ENCODE measurements around the gene ETHE1.

ETHE1 gene

DNA sequence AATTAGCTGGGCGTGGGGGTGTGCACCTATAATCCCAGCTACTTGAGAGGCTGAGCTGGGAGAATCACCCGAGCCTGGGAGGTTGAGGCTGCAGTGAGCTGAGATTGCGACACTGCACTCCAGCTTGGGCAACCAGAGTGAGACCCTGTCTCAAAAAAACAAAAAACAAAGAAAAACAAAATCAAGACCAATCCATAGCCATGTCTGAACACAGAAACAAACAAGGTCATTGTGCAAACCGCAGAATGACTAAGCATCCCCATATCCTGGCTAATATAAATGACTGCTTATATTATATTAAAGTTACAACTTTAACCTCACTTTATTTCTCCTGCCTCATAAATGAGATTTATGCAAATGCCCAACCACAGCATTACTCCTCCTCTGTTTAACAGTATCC, 59.3 kb downstream of the ETHE1 start:
- no peak overlapping the region for H3K9ac ChIP-seq (ENCODE audit: low read depth, low read length)
- H3K36me3 ChIP-seq (ENCODE audit: insufficient read depth, low read depth, low read length) = no peaks in the 10 kb centered on the region
- no peaks in the 10 kb centered on the region for H3K9me3 ChIP-seq (ENCODE audit: insufficient read depth, low read depth, low read length)
- no peak overlapping the region for H3K27ac ChIP-seq (ENCODE audit: low read length)
- H3K27me3 ChIP-seq (ENCODE audit: insufficient read depth, low read length) = peaks cover 23% of the 10 kb centered on the region
- H3K4me3 ChIP-seq (ENCODE audit: low read length) = no peak overlapping the region
- H3K4me1 ChIP-seq (ENCODE audit: insufficient read depth, low read length) = no peaks in the 10 kb centered on the region

DNA sequence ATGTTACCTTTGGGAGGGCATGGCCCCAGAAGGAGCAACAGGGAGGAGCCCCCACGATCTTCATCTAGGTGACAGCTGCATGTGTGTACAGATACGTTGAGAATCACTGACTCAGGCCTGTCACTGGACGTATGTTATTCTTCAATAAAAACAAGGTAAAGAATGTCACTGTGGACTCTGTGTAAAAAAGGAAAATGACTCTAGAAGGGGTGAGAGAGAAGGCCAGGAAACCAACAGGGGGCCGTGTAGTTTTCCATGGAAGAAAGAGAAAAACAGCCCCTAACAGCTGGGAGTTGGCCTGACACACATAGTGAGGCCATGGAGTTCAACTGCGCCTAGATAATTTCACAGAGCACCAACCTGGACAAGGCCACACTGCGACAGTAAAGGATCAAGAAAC, 59.7 kb downstream of the ETHE1 start:
- Histone ChIP-seq H3K27ac (ENCODE audit: low read length) (no peak overlapping the region), H3K4me1 (ENCODE audit: insufficient read depth, low read length) (no peaks in the 10 kb centered on the region), H3K9ac (ENCODE audit: low read depth, low read length) (no peak overlapping the region), H3K36me3 (ENCODE audit: insufficient read depth, low read depth, low read length) (no peaks in the 10 kb centered on the region), H3K27me3 (ENCODE audit: insufficient read depth, low read length) (peaks cover 28% of the 10 kb centered on the region), H3K9me3 (ENCODE audit: insufficient read depth, low read depth, low read length) (no peaks in the 10 kb centered on the region), H3K4me3 (ENCODE audit: low read length) (no peak overlapping the region)

DNA sequence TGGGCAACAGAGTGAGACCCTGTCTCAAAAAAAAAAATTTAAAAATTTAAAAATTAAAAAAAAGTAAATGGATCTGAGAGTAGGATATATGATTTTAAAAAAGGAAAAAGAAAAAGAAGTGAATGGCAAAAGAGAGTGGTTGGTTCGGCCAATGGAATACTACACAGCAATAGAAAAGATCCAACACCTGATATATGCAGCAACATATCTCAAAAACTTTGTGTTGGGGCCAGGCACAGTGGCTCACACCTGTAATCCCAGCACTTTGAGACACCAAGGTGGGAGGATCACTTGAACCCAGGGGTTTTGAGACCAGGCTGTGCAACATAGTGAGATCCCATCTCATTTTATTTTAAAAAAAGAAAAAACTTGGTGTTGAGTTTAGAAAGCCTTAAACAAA, 60.2 kb downstream of the ETHE1 start:
- Histone ChIP-seq H3K4me3 (ENCODE audit: low read length) (no peak overlapping the region), H3K9ac (ENCODE audit: low read depth, low read length) (no peak overlapping the region), H3K27ac (ENCODE audit: low read length) (no peak overlapping the region), H3K9me3 (ENCODE audit: insufficient read depth, low read depth, low read length) (no peaks in the 10 kb centered on the region), H3K27me3 (ENCODE audit: insufficient read depth, low read length) (peaks cover 33% of the 10 kb centered on the region), H3K4me1 (ENCODE audit: insufficient read depth, low read length) (no peaks in the 10 kb centered on the region), H3K36me3 (ENCODE audit: insufficient read depth, low read depth, low read length) (no peaks in the 10 kb centered on the region)

DNA sequence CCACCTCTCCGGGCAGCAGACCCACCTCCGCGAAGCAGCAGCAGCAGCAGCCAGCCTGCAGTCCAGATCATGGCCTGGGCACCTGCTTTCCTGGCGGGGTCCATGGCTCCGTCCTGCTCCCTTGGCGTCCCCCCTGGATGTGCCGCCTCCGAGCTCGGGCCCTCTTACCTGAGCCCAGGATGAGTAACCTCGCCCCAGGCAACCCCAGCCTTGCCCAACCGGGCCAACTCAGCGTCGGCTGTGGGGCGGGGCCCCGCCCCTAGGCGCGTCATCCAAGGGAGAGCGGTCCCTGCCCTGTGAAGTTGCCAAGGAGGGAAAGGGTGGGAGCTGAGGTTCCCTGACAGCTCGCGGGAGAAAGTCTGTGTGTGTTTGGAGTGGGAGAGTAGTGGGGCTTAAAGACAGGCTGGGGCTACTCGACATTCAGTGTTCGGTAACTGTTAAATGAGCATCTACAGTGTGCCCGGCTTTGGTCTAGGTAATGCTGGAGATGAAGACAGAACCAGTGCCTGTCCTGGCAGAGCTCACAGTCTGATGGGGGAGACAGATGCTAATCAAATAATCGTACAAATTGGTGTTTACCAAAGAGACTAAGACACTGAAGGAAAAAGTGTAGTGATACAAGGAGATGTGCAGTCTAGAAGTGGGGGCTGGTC, 61.4 kb downstream of the ETHE1 start, which contains the start of gene LYPD3:
LYPD3 (minus strand) TSS at position 141 of the 653 bp plus-strand sequence; CDS start at position 104, 37 bp downstream.
- no peaks in the 10 kb centered on the region for H3K9me3 ChIP-seq (ENCODE audit: insufficient read depth, low read depth, low read length)
- 0 out of 2 replicates have a peak within 1 kb of the TSS, but pooled peaks have one; percentile 34 for H3K9ac ChIP-seq (ENCODE audit: low read depth, low read length)
- no peaks in the 10 kb centered on the region for H3K4me1 ChIP-seq (ENCODE audit: insufficient read depth, low read length)
- peaks cover 39% of the 10 kb centered on the region for H3K27me3 ChIP-seq (ENCODE audit: insufficient read depth, low read length)
- H3K27ac ChIP-seq (ENCODE audit: low read length) = no peak within 1 kb of the TSS
- H3K4me3 ChIP-seq (ENCODE audit: low read length) = peak within 1 kb of the TSS; percentile 93
- no peaks in the 10 kb centered on the region for H3K36me3 ChIP-seq (ENCODE audit: insufficient read depth, low read depth, low read length)

DNA sequence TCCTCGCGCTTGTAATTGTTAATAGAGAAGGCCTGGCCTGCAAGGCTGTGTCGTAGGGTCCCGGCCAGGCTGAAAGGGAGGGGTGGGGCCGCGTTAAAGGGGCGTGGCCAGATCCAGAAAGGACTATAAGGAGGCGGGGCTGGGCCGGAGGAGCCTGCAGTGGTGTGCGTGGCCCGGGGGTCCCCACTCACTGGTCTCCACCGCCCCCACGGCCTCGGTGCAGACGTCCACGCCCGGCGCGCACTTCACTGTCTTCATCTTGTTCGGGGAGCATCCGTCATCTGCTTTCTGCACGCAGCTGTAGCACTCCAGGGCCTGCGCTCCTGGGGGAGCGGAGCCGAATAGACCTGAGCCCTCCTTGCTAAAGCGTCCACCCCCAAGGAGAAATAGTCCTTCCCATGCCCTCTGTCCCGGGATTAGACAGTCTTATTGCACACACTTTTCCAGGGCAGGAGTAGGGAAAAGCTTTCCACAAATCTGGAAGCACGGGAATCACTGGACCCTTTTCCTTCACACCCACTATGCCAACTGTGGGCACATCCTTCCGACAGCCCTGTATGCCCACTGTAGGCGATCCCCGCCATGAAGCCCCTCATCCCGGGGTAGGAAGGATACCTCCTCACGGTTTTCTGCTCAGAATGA, 62.7 kb downstream of the ETHE1 start:
- Histone ChIP-seq H3K9ac (ENCODE audit: low read depth, low read length) (0 out of 2 replicates have a peak overlapping the region, but pooled peaks have one; percentile 34), H3K4me1 (ENCODE audit: insufficient read depth, low read length) (no peaks in the 10 kb centered on the region), H3K36me3 (ENCODE audit: insufficient read depth, low read depth, low read length) (no peaks in the 10 kb centered on the region), H3K27me3 (ENCODE audit: insufficient read depth, low read length) (peaks cover 39% of the 10 kb centered on the region), H3K4me3 (ENCODE audit: low read length) (peak overlapping the region; percentile 93), H3K9me3 (ENCODE audit: insufficient read depth, low read depth, low read length) (no peaks in the 10 kb centered on the region), H3K27ac (ENCODE audit: low read length) (no peak overlapping the region)

DNA sequence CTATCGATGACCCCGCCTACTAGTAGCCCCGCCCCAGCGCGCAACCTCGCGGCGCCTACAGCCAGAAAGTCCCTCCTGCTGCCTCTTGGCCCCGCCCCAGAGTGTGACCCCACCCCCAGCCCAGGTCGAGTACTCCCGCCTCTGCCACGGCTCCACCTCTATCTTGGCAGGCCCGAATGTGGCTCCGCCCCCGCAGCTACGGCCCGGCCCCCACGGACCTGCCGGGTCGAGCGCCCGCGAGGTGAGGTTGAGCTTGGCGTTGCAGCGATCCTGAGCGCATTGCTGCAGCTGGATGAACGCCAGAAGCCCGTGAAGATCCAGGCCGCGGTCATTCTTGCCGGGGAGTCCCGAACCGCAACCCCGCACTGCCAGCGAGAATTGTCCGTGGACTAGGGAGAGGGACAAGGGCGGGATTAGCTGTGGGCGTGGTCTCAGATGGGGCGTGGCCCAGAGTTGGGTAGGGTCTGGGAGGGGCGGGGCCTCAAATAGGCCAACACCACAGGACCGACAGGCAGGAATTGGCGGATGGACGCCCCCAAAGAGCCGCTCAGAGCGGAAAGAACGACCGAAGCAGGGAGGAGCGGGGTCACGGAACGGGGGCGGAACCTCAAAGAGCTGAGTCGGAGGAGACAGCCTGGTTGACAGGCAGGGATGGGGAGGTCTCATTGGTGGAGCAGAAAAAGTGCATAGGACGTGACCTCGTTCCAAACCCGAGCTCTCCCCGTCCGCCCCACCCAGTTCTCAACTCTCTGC, 63.4 kb downstream of the ETHE1 start:
- Histone ChIP-seq H3K4me1 (ENCODE audit: insufficient read depth, low read length) (no peaks in the 10 kb centered on the region), H3K4me3 (ENCODE audit: low read length) (peak overlapping the region; percentile 93), H3K36me3 (ENCODE audit: insufficient read depth, low read depth, low read length) (no peaks in the 10 kb centered on the region), H3K27me3 (ENCODE audit: insufficient read depth, low read length) (peaks cover 39% of the 10 kb centered on the region), H3K27ac (ENCODE audit: low read length) (no peak overlapping the region), H3K9ac (ENCODE audit: low read depth, low read length) (peak overlapping the region; percentile 67; the same call in 1 of the 2 replicates), H3K9me3 (ENCODE audit: insufficient read depth, low read depth, low read length) (no peaks in the 10 kb centered on the region)

DNA sequence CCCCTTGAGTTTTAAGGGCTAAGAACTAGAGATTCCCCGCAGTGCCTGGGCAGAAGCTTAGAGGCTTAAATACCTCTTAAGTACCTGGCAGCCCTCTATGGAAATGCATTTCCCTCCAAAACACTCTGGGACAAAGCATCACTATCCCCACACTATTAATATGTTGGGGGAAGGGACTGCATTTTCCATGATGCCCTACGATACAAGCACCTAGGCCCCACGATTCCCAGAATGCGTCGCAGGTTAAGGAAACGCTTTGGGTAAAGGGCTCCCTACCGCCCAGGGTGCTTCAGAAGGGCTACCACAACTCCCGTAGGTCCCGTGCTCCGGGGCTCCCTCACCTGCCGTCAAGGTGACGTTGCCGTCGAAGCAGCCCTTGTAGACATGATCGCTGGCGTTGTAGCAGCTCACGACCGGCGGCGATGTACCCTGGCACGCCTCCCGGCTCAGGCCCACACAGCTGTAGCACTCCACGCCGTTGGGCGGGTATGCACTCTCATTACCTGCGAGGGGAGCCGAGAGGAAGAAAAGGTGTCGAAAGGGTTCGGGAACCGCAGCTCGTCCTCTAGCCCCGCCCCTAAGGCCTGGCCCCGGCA, 64.1 kb downstream of the ETHE1 start:
- no peaks in the 10 kb centered on the region for H3K9me3 ChIP-seq (ENCODE audit: insufficient read depth, low read depth, low read length)
- peak overlapping the region; percentile 56 for H3K9ac ChIP-seq (ENCODE audit: low read depth, low read length)
- H3K36me3 ChIP-seq (ENCODE audit: insufficient read depth, low read depth, low read length) = no peaks in the 10 kb centered on the region
- peaks cover 39% of the 10 kb centered on the region for H3K27me3 ChIP-seq (ENCODE audit: insufficient read depth, low read length)
- H3K4me1 ChIP-seq (ENCODE audit: insufficient read depth, low read length) = no peaks in the 10 kb centered on the region
- no peak overlapping the region for H3K27ac ChIP-seq (ENCODE audit: low read length)
- peak overlapping the region; percentile 93 for H3K4me3 ChIP-seq (ENCODE audit: low read length)

DNA sequence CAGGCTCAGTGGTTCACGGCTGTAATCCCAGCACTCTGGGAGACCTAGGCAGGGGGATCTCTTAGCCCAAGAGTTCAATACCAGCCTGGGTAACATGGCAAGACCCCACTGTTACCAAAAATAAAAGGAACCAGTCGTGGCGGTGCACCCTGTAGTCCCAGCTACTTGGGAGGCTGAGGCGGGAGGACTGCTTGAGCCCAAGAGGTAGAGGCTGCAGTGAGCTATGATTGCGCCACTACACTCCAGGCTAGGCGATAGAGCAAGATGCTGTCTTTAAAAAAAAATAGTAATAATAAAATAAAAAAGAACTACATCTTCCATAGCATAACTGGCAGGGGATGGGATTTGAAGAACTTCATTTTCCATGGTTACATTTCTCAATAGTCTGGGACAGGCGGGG, 64.6 kb downstream of the ETHE1 start:
- H3K9me3 ChIP-seq (ENCODE audit: insufficient read depth, low read depth, low read length) = no peaks in the 10 kb centered on the region
- peak overlapping the region; percentile 56; the same call in 1 of the 2 replicates for H3K9ac ChIP-seq (ENCODE audit: low read depth, low read length)
- peak overlapping the region; percentile 93; the same call in 1 of the 2 replicates for H3K4me3 ChIP-seq (ENCODE audit: low read length)
- peaks cover 39% of the 10 kb centered on the region for H3K27me3 ChIP-seq (ENCODE audit: insufficient read depth, low read length)
- no peaks in the 10 kb centered on the region for H3K36me3 ChIP-seq (ENCODE audit: insufficient read depth, low read depth, low read length)
- H3K4me1 ChIP-seq (ENCODE audit: insufficient read depth, low read length) = no peaks in the 10 kb centered on the region
- no peak overlapping the region for H3K27ac ChIP-seq (ENCODE audit: low read length)

DNA sequence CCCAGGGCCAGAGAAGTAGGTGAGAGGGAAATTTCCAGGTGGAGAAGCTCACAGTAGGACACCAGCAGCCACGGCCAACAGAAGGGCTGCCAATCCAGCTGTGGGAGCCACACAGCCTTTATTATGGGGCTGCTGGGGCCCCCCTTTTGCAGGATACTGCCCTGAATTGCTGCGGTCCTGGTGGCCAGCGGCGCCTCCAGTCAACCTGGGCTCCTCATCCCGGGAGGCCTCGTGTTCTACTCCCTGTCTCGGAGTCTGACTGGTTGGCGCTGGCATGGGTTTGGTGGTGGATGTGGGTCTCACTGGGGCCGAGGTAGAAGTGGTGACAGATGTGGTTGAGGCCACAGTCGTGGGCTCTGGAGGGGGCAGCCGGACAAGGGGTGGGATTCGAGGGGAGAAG, 65.7 kb downstream of the ETHE1 start:
- Histone ChIP-seq H3K4me3 (ENCODE audit: low read length) (no peak overlapping the region), H3K27me3 (ENCODE audit: insufficient read depth, low read length) (peaks cover 39% of the 10 kb centered on the region), H3K9me3 (ENCODE audit: insufficient read depth, low read depth, low read length) (no peaks in the 10 kb centered on the region), H3K4me1 (ENCODE audit: insufficient read depth, low read length) (no peaks in the 10 kb centered on the region), H3K27ac (ENCODE audit: low read length) (no peak overlapping the region), H3K36me3 (ENCODE audit: insufficient read depth, low read depth, low read length) (no peaks in the 10 kb centered on the region), H3K9ac (ENCODE audit: low read depth, low read length) (no peak overlapping the region)

DNA sequence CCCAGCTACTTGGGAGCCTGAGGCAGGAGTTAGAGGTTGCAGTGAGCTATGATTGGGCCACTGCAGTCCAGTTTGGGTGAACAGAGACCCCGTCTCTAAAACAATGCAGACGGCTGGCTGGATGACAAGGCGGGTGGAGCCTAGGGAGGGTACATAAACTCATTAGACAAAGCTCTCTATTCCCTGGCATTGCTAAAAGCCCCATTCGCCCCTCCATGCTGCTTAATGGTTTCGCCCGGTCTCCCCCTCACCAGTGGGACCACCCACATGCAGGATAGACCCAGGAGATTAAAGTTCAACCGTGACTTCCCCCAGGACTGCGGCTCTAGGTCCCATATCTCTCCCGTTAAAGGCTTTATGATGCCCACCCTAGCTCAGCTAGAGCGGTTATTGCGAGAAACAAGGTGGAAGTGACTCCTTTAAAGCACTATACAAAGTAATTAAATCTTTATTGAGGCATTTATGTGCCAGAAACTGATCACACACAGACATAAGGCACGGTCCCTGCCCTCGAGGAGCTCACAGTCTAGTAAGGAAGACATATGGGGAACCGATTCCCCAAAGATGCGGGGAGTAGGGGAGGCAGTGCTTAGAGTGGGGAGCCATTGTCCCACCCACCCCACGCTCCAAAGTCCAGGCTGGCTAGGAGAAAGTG, 66.5 kb downstream of the ETHE1 start:
- Histone ChIP-seq H3K9ac (ENCODE audit: low read depth, low read length) (no peak overlapping the region), H3K27ac (ENCODE audit: low read length) (no peak overlapping the region), H3K4me3 (ENCODE audit: low read length) (no peak overlapping the region), H3K36me3 (ENCODE audit: insufficient read depth, low read depth, low read length) (no peaks in the 10 kb centered on the region), H3K27me3 (ENCODE audit: insufficient read depth, low read length) (peaks cover 31% of the 10 kb centered on the region), H3K4me1 (ENCODE audit: insufficient read depth, low read length) (no peaks in the 10 kb centered on the region; the same call in 1 of the 2 replicates), H3K9me3 (ENCODE audit: insufficient read depth, low read depth, low read length) (no peaks in the 10 kb centered on the region)

DNA sequence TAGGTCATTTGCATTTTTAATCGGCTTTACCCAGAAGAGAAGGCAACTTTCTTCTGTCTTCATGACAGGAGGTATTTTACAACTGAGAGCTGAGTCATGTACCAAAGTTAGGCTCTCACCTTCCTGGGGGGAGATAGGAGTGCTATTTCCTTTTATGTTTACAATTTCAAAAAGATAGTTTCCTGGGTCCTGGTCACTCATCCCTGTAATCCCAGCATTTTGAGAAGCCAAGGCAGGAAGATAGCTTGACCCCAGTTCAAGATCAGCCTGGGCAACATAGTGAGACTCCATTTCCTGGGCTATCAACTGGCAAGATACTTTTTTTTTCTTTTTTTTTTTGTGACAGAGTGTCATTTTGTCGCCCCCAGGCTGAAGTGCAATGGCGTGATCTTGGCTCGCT, 69.2 kb downstream of the ETHE1 start:
- H3K4me3 ChIP-seq (ENCODE audit: low read length) = no peak overlapping the region
- H3K27me3 ChIP-seq (ENCODE audit: insufficient read depth, low read length) = peaks cover 17% of the 10 kb centered on the region
- H3K4me1 ChIP-seq (ENCODE audit: insufficient read depth, low read length) = no peaks in the 10 kb centered on the region; the same call in 1 of the 2 replicates
- H3K9me3 ChIP-seq (ENCODE audit: insufficient read depth, low read depth, low read length) = no peaks in the 10 kb centered on the region
- H3K9ac ChIP-seq (ENCODE audit: low read depth, low read length) = no peak overlapping the region
- H3K27ac ChIP-seq (ENCODE audit: low read length) = no peak overlapping the region
- no peaks in the 10 kb centered on the region for H3K36me3 ChIP-seq (ENCODE audit: insufficient read depth, low read depth, low read length)

Data from iPS-20b (cell line).